ENCODE data around the gene CPNE1. TPM values are rescaled to one million over a fixed set of nuclear protein-coding genes. Genes with fewer than 3 reads are reported as not detected.

The CPNE1 gene
- total and polyA plus RNA-seq, 10 of the 15 experiments (the other 5 are each of a cell fraction or from before 2014, with no cell fraction given): 84.9 to 209 (median 146) TPM

DNA sequence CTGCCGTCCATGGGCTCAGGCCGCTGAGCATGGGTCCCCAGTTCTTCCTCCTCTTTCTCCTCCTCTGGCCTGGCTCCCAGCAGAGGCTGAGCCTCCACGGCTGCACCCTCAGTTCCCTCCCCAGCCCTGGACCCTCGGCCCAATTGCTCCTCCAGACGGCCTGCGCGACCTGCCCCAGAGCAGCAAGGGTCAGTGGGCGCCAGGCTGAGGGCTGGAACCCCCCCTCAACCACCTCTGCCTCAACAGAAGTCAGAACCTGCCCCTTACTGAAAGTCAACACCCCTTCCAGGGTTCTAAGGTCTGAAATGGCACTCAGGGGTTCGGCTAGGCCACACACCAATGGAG, 65.0 kb downstream of the CPNE1 start:
- POLR2A ChIA-PET: interaction anchor here (0.6 kb wide), 1 partner anchor 1195 kb away, joined by 3 read pairs; no protein-coding TSS in a partner anchor
- intact Hi-C loops (cut with micrococcal nuclease; ENCODE audit: unreplicated experiment) (loop anchor here (5.0 kb wide), 1 partner anchor 98 kb away; the partner anchor contains the start of genes NFS1 and ROMO1), in situ Hi-C loops (cut with MboI) (no loop called here)
- Histone ChIP-seq H3K36me3 (ENCODE audit: control insufficient read depth in 2 of 2, insufficient read depth in 2 of 2, low read length in 1 of 2) (no peaks in the 10 kb centered on the region), H3K27me3 (replicated peaks in 1 of 2; ENCODE audit: control insufficient read depth in 2 of 2, insufficient read depth in 2 of 2, low read length in 1 of 2) (peaks cover 9 to 11% of the 10 kb centered on the region in 2 experiments; a peak in 3 of 4 replicates), H3K27ac (ENCODE audit: control insufficient read depth, insufficient read depth) (no peak overlapping the region), H3K9ac (ENCODE audit: control insufficient read depth, insufficient read depth, low read length) (no peak overlapping the region), H3K9me3 (replicated peaks; ENCODE audit: control insufficient read depth, insufficient read depth, low read length) (no peaks in the 10 kb centered on the region), H2AFZ (ENCODE audit: control insufficient read depth, low read depth, low read length) (no peak overlapping the region), H4K20me1 (ENCODE audit: control insufficient read depth, insufficient read depth) (no peaks in the 10 kb centered on the region), H3K4me3 (no peak overlapping the region), H3K79me2 (ENCODE audit: control insufficient read depth, insufficient read depth, low read length) (no peaks in the 10 kb centered on the region), H3K4me1 (ENCODE audit: control insufficient read depth, insufficient read depth, low read length) (peaks cover 7% of the 10 kb centered on the region), H3K4me2 (ENCODE audit: control insufficient read depth, insufficient read depth) (no peak overlapping the region)
- TF ChIP-seq ZNF274 (IDR thresholded peaks at IDR 0.05; ENCODE audit: insufficient read depth, insufficient read length) (no peak), EED (IDR thresholded peaks at IDR 0.05; ENCODE audit: low read depth) (no peak), IKZF2 (IDR thresholded peaks at IDR 0.05) (no peak), BACH1 (IDR thresholded peaks at IDR 0.05; ENCODE audit: borderline replicate concordance) (no peak), PML (IDR thresholded peaks at IDR 0.05; ENCODE audit: low read length) (no peak), EP300 (IDR thresholded peaks at IDR 0.05; ENCODE audit: borderline replicate concordance in 1 of 2, control insufficient read depth in 1 of 2, low read depth in 2 of 2, low read length in 2 of 2) (no peak), ETV6 (conservative IDR thresholded peaks at IDR 0.05 in 1 of 2, IDR thresholded peaks at IDR 0.05 in 1 of 2; ENCODE audit: borderline replicate concordance in 1 of 2, low read depth in 1 of 2) (no peak), SMAD1 (IDR thresholded peaks at IDR 0.05; ENCODE audit: low read depth, partially characterized antibody) (no peak)
- TF ChIP-seq, protein P1, sequence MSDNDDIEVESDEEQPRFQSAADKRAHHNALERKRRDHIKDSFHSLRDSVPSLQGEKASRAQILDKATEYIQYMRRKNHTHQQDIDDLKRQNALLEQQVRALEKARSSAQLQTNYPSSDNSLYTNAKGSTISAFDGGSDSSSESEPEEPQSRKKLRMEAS (IDR thresholded peaks at IDR 0.05; ENCODE audit: low read depth, low read length): no peak
- no peak for FAIRE-seq
- WGBS (ENCODE audit: insufficient coverage, insufficient replicate concordance, low lambda C conversion rate, missing lambda C conversion rate): 50% methylated on average over 9 of the region's 9 CpGs
- RAD21 ChIA-PET (ENCODE audit: unreplicated experiment): no interaction called here
- ATAC-seq: no peak
- no TSS peak for BruUV-seq (replicated peaks)
- SMC1A ChIA-PET (ENCODE audit: uncharacterized antibody, unreplicated experiment): no interaction called here
- CTCF ChIA-PET: interaction anchor here (1.5 kb wide), 1 partner anchor 136 kb away, joined by 3 read pairs; no protein-coding TSS in a partner anchor
- DNase-seq (ENCODE audit: low read depth, low spot score): no peak

Measured in GM12878 (cell line).